ENCODE measurements around the gene MOGAT1. TPM values are rescaled to one million over a fixed set of nuclear protein-coding genes. Genes with fewer than 3 reads are reported as not detected.

MOGAT1 gene
- total and polyA plus RNA-seq, 2 of the 13 experiments (the other 11 are each of a cell fraction or from before 2014, with no cell fraction given), result 0.98 to 4.3 TPM

GRCh38 chr2:222709191-222709891, 37.9 kb downstream of the MOGAT1 start (continued):
- TF ChIP-seq, protein P1, sequence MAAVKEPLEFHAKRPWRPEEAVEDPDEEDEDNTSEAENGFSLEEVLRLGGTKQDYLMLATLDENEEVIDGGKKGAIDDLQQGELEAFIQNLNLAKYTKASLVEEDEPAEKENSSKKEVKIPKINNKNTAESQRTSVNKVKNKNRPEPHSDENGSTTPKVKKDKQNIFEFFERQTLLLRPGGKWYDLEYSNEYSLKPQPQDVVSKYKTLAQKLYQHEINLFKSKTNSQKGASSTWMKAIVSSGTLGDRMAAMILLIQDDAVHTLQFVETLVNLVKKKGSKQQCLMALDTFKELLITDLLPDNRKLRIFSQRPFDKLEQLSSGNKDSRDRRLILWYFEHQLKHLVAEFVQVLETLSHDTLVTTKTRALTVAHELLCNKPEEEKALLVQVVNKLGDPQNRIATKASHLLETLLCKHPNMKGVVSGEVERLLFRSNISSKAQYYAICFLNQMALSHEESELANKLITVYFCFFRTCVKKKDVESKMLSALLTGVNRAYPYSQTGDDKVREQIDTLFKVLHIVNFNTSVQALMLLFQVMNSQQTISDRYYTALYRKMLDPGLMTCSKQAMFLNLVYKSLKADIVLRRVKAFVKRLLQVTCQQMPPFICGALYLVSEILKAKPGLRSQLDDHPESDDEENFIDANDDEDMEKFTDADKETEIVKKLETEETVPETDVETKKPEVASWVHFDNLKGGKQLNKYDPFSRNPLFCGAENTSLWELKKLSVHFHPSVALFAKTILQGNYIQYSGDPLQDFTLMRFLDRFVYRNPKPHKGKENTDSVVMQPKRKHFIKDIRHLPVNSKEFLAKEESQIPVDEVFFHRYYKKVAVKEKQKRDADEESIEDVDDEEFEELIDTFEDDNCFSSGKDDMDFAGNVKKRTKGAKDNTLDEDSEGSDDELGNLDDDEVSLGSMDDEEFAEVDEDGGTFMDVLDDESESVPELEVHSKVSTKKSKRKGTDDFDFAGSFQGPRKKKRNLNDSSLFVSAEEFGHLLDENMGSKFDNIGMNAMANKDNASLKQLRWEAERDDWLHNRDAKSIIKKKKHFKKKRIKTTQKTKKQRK (IDR thresholded peaks at IDR 0.05; ENCODE audit: low read length), result no peak
- peak; percentile 83 for TF ChIP-seq ZNF407 (CRISPR knock-in tag; IDR thresholded peaks at IDR 0.05; ENCODE audit: not compliant biosample characterization)
- peak; percentile 62; the same call in 1 of the 2 replicates for TF ChIP-seq ZNF3 (CRISPR knock-in tag; IDR thresholded peaks at IDR 0.05)
- TF ChIP-seq HNRNPL (IDR thresholded peaks at IDR 0.05; ENCODE audit: low read depth, low read length), result no peak
- TF ChIP-seq KLF11 (CRISPR knock-in tag; IDR thresholded peaks at IDR 0.05), result no peak; the same call in 1 of the 2 replicates
- no peak for TF ChIP-seq ATAD3A (CRISPR knock-in tag; IDR thresholded peaks at IDR 0.05)
- peak; percentile 74; the same call in 1 of the 2 replicates for TF ChIP-seq TRIM24 (CRISPR knock-in tag; IDR thresholded peaks at IDR 0.05)
- TF ChIP-seq SALL2 (CRISPR knock-in tag; IDR thresholded peaks at IDR 0.05), result peak; percentile 94
- TF ChIP-seq CBX2 (IDR thresholded peaks at IDR 0.05; ENCODE audit: low read depth, low read length), result no peak
- TF ChIP-seq CBX2 (CRISPR knock-in tag; IDR thresholded peaks at IDR 0.05; ENCODE audit: low read depth), result no peak
- peak; percentile 91 for TF ChIP-seq ZNF296 (CRISPR knock-in tag; conservative IDR thresholded peaks at IDR 0.05)
- TF ChIP-seq CBX5 (CRISPR knock-in tag; IDR thresholded peaks at IDR 0.05; ENCODE audit: borderline replicate concordance), result peak; percentile 84
- peak; percentile 88 for TF ChIP-seq THAP7 (CRISPR knock-in tag; IDR thresholded peaks at IDR 0.05)
- TF ChIP-seq HNRNPH1 (optimal IDR thresholded peaks at IDR 0.05; ENCODE audit: low read depth, low read length), result no peak
- TF ChIP-seq HNRNPUL1 (IDR thresholded peaks at IDR 0.05; ENCODE audit: low read depth, low read length), result no peak
- peak; percentile 81 for TF ChIP-seq HDAC2 (CRISPR knock-in tag; IDR thresholded peaks at IDR 0.05)

Measured in HepG2 (cell line).